Stimulated activated naive B cell treated with anti-CD40 and anti-IgM and Interleukin-4, amounts not matched to agents 10 μg/mL and 1 μg/mL and 100 μg/mL, for 72 hours (primary cell): ENCODE measurements around the gene PLCB2.
A peak's percentile ranks its signal among the peaks of the same experiment; 100 is the strongest.

Experiments
- ATAC-seq, 2 donors: fragments of 150-1000 bp; cut with Tn5 transposase; replicated peaks; 2 replicates each; pipeline ENCODE4 v1.10.0; 2021; ENCODE audit warnings: moderate library complexity in 1 of 2
- DNase-seq: peaks from one replicate; pipeline ENCODE4 v3.0.0; 2021
- H3K27ac Mint-ChIP-seq: one replicate; pipeline ENCODE4 v1.8.0; 2022; ENCODE audit warnings: mild to moderate bottlenecking, mixed read lengths
- H3K27me3 Mint-ChIP-seq, 2 donors: one replicate each; pipeline ENCODE4 v1.8.0; 2022; ENCODE audit warnings: mixed read lengths in 2 of 2
- H3K36me3 Mint-ChIP-seq, 2 donors: one replicate each; pipeline ENCODE4 v1.8.0; 2022; ENCODE audit warnings: mixed read lengths in 2 of 2, mild to moderate bottlenecking in 1 of 2
- H3K4me1 Mint-ChIP-seq, 2 donors: one replicate each; pipeline ENCODE4 v1.8.0; 2022; ENCODE audit warnings: mixed read lengths in 2 of 2, mild to moderate bottlenecking in 1 of 2
- H3K4me3 Mint-ChIP-seq, 2 donors: one replicate each; pipeline ENCODE4 v1.8.0; 2022; ENCODE audit warnings: mild to moderate bottlenecking in 2 of 2, mixed read lengths in 2 of 2, moderate library complexity in 1 of 2
- H3K9me3 Mint-ChIP-seq, 2 donors: one replicate each; pipeline ENCODE4 v1.8.0; 2022; ENCODE audit warnings: mixed read lengths in 2 of 2, mild to moderate bottlenecking in 1 of 2

The PLCB2 gene, protein sequence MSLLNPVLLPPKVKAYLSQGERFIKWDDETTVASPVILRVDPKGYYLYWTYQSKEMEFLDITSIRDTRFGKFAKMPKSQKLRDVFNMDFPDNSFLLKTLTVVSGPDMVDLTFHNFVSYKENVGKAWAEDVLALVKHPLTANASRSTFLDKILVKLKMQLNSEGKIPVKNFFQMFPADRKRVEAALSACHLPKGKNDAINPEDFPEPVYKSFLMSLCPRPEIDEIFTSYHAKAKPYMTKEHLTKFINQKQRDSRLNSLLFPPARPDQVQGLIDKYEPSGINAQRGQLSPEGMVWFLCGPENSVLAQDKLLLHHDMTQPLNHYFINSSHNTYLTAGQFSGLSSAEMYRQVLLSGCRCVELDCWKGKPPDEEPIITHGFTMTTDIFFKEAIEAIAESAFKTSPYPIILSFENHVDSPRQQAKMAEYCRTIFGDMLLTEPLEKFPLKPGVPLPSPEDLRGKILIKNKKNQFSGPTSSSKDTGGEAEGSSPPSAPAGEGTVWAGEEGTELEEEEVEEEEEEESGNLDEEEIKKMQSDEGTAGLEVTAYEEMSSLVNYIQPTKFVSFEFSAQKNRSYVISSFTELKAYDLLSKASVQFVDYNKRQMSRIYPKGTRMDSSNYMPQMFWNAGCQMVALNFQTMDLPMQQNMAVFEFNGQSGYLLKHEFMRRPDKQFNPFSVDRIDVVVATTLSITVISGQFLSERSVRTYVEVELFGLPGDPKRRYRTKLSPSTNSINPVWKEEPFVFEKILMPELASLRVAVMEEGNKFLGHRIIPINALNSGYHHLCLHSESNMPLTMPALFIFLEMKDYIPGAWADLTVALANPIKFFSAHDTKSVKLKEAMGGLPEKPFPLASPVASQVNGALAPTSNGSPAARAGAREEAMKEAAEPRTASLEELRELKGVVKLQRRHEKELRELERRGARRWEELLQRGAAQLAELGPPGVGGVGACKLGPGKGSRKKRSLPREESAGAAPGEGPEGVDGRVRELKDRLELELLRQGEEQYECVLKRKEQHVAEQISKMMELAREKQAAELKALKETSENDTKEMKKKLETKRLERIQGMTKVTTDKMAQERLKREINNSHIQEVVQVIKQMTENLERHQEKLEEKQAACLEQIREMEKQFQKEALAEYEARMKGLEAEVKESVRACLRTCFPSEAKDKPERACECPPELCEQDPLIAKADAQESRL

DNA sequence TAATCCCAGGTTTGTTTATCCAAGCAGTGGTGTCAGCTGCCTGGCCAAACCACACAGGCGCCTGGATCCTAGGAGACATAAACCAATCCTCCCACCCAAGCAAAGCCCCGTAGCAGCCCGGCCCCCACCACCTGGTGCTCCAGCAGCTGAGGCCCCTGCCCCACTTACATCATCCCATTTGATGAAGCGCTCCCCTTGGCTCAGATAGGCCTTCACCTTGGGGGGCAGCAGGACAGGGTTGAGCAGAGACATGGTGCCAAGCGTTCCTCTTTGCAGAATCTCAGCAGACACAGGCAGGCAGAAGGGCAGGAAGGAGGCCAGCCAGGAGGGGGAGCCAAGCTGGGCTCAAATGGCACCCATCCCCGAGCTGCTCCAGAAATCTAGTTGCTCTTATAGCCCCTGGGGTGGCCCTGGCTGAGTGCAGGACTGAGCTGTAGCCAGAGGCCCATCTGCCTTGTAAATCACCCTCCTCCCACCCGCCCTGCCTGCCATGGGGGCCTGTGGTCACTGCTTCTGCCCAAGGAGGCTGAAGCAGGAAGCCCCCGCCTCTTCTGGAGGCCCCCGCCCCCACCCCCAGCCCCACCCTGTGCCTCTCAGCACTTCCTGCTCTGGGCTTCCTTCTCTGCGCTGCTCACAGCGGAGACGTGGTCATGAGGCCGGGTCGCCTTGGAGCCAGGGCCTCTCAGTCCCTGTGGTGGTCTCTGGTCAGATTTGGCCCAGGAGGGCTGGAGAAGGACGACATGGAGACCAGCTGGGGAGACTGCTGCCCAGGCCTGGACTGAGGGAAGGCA lies at the start of gene PLCB2:
Gene PLCB2, minus strand, starts transcription at position 515 of the 791 bp plus-strand sequence. Its CDS starts 263 bp downstream, at position 252.
- Mint-ChIP-seq H3K9me3 (no peaks in the 10 kb centered on the region), H3K36me3 (peaks cover 17 to 18% of the 10 kb centered on the region in 2 donors), H3K27me3 (no peaks in the 10 kb centered on the region), H3K4me1 (peaks cover 23 to 41% of the 10 kb centered on the region in 2 donors), H3K27ac (peak within 1 kb of the TSS; percentile 99), H3K4me3 (peak within 1 kb of the TSS; percentile 93 to 96)
- peak; percentile 49 for DNase-seq
- ATAC-seq, result peak; percentile 80 to 81

- Mint-ChIP-seq H3K27ac (no peak overlapping the region), H3K9me3 (no peaks in the 10 kb centered on the region), H3K4me1 (peaks cover 9 to 10% of the 10 kb centered on the region in 2 donors), H3K4me3 (peak overlapping the region in 1 of 2 donors; percentile 87), H3K36me3 (no peaks in the 10 kb centered on the region), H3K27me3 (peaks cover 0 to 5% of the 10 kb centered on the region in 2 donors)
- DNase-seq (no peak), ATAC-seq (no peak)
These were observed 49.5 kb upstream of the PLCB2 start for GRCh38 chr15:40357246-40357645.

GRCh38 chr15:40355976-40356585 lies 48.3 kb upstream of the PLCB2 start:
- no peaks in the 10 kb centered on the region for H3K36me3 Mint-ChIP-seq
- H3K27me3 Mint-ChIP-seq, result peaks cover 0 to 5% of the 10 kb centered on the region in 2 donors

GRCh38 chr15:40354408-40355171 lies 46.9 kb upstream of the PLCB2 start:
- no peak for ATAC-seq
- peaks cover 8 to 9% of the 10 kb centered on the region in 2 donors for H3K4me1 Mint-ChIP-seq
- no peak for DNase-seq

More at GRCh38 chr15:40355976-40356585, 48.3 kb upstream of the PLCB2 start:
- Mint-ChIP-seq H3K4me1 (peaks cover 8 to 9% of the 10 kb centered on the region in 2 donors), H3K4me3 (no peak overlapping the region), H3K27ac (no peak overlapping the region), H3K9me3 (no peaks in the 10 kb centered on the region)
- ATAC-seq (no peak), DNase-seq (no peak)

DNA sequence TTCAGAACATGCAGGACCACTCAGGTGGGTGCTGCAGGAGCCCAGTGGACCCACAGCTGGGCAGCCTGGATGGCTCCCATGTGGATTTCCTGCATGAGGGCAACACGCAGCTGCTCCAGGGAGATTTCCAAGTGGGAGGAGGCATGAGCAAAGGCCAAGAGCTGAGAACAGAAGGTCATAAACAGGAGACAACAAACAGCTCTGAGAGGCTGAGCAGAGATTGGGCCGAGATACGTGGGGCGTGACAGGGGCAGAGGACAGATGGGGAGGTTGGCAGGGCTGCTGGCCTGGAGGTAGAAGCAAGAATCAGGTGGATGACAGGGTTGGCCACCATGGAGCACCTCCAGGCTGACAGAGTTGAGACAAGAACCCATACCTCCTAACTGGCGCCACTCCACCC lies 46.0 kb upstream of the PLCB2 start:
- DNase-seq (no peak), ATAC-seq (no peak)
- Mint-ChIP-seq H3K9me3 (no peaks in the 10 kb centered on the region), H3K36me3 (no peaks in the 10 kb centered on the region), H3K4me1 (peaks cover 4 to 5% of the 10 kb centered on the region in 2 donors), H3K27me3 (peaks cover 0 to 5% of the 10 kb centered on the region in 2 donors), H3K27ac (no peak overlapping the region), H3K4me3 (no peak overlapping the region)

More at GRCh38 chr15:40354408-40355171, 46.9 kb upstream of the PLCB2 start:
- Mint-ChIP-seq H3K27me3 (peaks cover 0 to 5% of the 10 kb centered on the region in 2 donors), H3K27ac (no peak overlapping the region), H3K4me3 (no peak overlapping the region), H3K9me3 (no peaks in the 10 kb centered on the region), H3K36me3 (no peaks in the 10 kb centered on the region)

DNA sequence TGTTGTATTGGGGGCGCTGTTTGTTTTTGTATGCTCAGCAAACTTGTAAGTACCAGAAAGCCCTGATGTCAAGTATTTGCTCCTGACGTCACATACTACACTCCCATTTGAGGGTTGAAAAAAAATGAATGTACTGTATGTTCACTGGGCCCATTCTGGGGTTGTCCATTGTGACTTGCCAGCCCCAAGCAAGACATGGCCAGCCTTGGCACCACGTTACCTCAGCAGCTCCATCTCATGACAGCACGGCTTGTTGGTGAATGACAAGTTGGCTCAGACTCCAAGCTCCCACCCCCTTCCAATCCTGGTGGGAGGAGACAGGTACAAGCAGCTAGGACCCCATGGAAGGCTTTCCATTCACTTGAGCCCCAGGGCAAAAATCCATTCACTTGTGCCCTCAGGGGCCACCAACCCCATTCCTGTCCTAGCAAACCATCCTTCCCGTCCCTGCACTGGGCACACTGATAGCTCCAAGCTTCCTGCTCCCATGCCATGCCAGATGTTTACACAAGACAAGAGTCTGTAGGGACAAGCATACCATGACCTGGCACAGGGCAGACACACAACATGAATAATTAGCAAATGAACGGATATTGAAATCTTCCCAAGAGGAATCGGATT lies 44.7 kb upstream of the PLCB2 start:
- no peaks in the 10 kb centered on the region for H3K9me3 Mint-ChIP-seq
- peaks cover 0 to 2% of the 10 kb centered on the region in 2 donors for H3K4me1 Mint-ChIP-seq
- peaks cover 0 to 5% of the 10 kb centered on the region in 2 donors for H3K27me3 Mint-ChIP-seq
- no peak for DNase-seq
- no peak overlapping the region for H3K4me3 Mint-ChIP-seq
- ATAC-seq, result no peak
- no peak overlapping the region for H3K27ac Mint-ChIP-seq
- H3K36me3 Mint-ChIP-seq, result no peaks in the 10 kb centered on the region

DNA sequence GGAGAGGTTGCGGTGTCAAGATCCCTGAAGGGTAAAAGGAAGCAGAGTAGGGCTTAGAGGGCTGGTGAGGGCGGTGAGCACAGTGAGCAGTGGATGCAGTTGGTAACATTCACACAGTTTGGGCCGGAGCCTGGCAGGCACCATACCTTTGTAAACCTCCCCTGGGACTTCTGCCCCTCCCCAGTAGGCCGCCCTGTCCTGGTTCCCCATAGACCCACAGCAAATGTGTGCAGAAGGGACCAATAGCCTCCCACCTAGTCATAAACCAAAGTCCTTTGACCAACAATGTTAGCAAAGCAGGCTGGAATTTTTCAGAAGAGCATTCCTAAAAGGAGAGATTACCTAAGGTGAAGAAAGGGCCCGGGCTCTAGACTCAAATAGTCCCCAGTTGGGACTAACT lies 41.4 kb upstream of the PLCB2 start:
- DNase-seq (no peak), ATAC-seq (no peak)
- Mint-ChIP-seq H3K9me3 (no peaks in the 10 kb centered on the region), H3K36me3 (no peaks in the 10 kb centered on the region), H3K27me3 (no peaks in the 10 kb centered on the region), H3K4me1 (peaks cover 5 to 7% of the 10 kb centered on the region in 2 donors), H3K4me3 (no peak overlapping the region), H3K27ac (no peak overlapping the region)

DNA sequence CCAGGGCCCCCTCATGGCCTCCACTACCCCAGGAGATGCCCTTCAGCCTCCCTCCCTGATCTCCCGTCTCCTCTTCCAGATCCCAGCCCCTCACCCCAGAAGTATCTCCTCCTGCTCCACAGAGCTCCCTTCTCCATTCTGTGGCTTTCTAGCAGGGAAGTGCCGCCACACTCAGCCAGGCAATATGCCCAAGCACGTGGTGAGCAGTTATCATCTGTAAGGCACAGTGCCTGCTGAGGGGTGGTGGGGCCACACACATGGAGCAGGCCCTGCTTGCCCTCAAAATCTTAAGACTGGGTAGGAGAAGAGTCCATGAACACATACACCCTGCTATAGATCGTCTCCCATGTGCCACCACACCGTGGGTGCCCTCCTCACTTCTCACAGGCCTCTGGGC lies 40.7 kb upstream of the PLCB2 start:
- H3K27me3 Mint-ChIP-seq, result no peaks in the 10 kb centered on the region
- H3K4me1 Mint-ChIP-seq, result peaks cover 5 to 7% of the 10 kb centered on the region in 2 donors
- H3K4me3 Mint-ChIP-seq, result no peak overlapping the region
- no peaks in the 10 kb centered on the region for H3K9me3 Mint-ChIP-seq
- ATAC-seq, result no peak
- DNase-seq, result no peak
- H3K36me3 Mint-ChIP-seq, result no peaks in the 10 kb centered on the region
- no peak overlapping the region for H3K27ac Mint-ChIP-seq

DNA sequence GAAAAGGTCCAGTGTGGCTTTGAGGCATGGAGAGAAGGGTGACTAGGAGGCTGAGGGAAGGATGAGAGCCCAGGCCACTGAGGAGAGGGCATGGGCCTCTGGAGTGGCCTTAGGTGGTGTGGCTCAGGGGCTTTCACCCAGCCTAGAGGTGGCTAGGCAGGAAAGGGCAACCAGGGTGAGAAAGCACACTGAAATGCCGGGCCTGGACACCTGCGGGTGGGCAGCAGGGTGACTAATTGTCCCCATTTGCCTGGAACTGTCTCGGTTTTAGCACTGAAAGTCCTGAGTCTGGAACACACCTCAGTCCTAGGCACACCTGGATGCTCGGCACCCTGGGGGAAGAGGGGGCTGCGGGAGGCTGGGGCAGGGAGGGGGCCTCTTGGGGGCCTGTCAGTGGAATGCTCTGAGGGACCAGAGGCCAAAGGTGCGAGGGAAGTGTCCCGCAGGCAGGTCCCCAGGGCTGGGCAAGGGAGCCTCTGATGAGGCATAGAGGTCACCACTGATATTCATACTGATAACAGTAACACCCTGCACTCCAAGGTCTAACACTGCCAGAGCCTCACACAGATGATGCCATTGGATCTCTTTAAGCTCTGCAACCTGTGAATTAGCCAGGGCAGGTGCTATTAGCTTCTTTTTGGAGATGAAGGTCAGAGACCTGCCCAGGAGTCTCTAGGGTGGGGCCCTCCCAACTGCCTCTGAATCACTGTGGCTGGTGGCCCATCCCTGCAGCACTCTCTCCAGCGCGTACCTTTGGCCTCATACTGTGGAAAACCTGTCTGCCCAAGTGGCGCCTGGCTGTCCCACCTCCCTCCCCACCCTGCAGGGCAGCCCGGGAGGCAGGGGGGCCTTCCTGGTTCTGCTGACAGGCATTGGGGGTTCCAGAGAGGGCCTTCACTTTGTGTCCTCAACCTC lies 40.1 kb upstream of the PLCB2 start:
- H3K27me3 Mint-ChIP-seq, result no peaks in the 10 kb centered on the region
- H3K4me3 Mint-ChIP-seq, result no peak overlapping the region
- ATAC-seq (no peak), DNase-seq (no peak)
- no peaks in the 10 kb centered on the region for H3K36me3 Mint-ChIP-seq
- no peak overlapping the region for H3K27ac Mint-ChIP-seq
- H3K9me3 Mint-ChIP-seq, result no peaks in the 10 kb centered on the region
- peaks cover 5 to 7% of the 10 kb centered on the region in 2 donors for H3K4me1 Mint-ChIP-seq

DNA sequence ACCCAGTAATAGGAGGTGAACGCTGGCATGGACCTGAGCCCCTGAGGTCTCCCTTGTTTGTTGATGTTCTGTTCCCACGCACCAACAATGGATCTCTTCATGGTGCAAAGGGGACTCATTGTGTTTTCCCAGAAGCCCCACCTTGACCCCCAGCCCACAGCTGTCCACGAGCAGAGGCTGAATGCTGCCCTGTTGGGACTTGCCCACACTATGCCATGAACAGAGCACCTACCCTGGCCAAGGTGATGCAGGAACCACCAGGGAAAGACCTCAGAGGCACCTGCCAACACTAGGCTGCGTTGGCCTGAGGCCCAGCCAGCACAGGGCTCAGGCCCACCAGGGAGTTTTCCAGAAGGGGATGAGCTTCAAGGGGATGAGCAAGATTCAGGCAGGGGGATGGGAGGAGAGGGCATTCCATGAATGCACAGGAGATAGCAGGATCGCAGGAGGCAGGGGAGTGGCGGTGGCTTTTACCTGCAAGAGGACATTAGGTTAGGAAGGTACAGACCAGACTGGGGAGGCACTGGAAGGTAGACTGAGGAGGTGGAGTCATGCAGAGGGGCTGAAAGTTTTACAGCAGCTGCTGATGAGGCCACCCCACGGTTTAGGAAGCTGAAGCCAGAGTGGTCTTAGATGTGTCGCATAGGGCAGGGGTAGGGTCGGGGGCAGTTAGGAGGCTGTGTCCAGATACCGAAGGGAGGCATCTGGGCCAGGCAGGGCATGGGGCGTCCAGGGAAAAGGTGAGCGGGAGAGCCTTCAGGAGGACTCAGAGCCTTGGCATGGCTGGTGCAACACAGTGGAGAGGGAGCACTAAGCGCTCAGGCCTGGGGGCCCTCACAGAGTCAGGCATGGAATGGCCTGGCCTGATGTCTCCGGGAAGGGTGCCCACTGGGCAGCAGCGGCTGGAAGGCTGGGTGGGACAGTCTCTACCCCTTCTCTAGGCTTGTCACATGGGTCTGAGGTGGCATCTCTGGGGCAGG lies 39.1 kb upstream of the PLCB2 start:
- Mint-ChIP-seq H3K27me3 (no peaks in the 10 kb centered on the region), H3K4me3 (no peak overlapping the region), H3K36me3 (no peaks in the 10 kb centered on the region), H3K4me1 (peaks cover 5 to 7% of the 10 kb centered on the region in 2 donors), H3K9me3 (no peaks in the 10 kb centered on the region), H3K27ac (no peak overlapping the region)
- no peak for DNase-seq
- no peak for ATAC-seq
